A549 (cell line): ENCODE results near the gene NAP1L4.

Source experiments
- CEBPB ChIP-seq, 2 experiments: fragments of >200 bp in 1 of 2; sonication (Bioruptor Twin) in 1 of 2; formaldehyde crosslinking in 1 of 2; IDR thresholded peaks; 2 replicates each; pipeline ENCODE4 v1.6.1; 2012 to 2016
- CTCF ChIP-seq: fragments of >200 bp; sonication (Bioruptor Twin); formaldehyde crosslinking; IDR thresholded peaks from 3 replicates; pipeline ENCODE4 v1.5.1; 2016
- EP300 ChIP-seq, 2 experiments: fragments of >200 bp; sonication (Bioruptor Twin); formaldehyde crosslinking; IDR thresholded peaks; 2 replicates in 1 of 2; 3 replicates in 1 of 2; pipeline ENCODE4 v1.6.1; 2016 to 2017
- HMGXB4 ChIP-seq: fragments of 250-450 bp; sonication (Bioruptor Pico); IDR thresholded peaks from 2 replicates; pipeline ENCODE4 v1.5.0; 2021; ENCODE audit warnings: mild to moderate bottlenecking, moderate library complexity, borderline replicate concordance
- JUN ChIP-seq, 2 experiments: fragments of >200 bp; sonication (Bioruptor Twin); formaldehyde crosslinking; IDR thresholded peaks; 2 replicates in 1 of 2; 3 replicates in 1 of 2; pipeline ENCODE4 v1.6.1; 2016 to 2017
- MAFK ChIP-seq: fragments of 450-650 bp; IDR thresholded peaks from 2 replicates; pipeline ENCODE4 v1.6.1; 2014; ENCODE audit not compliant: partially characterized antibody
- MAX ChIP-seq: IDR thresholded peaks from 2 replicates; pipeline ENCODE4 v1.6.1; 2012
- MAZ ChIP-seq: fragments of 150-350 bp; IDR thresholded peaks from 2 replicates; pipeline ENCODE4 v1.6.1; 2014; ENCODE audit warnings: antibody characterized with exemption, low read depth, low read length, borderline replicate concordance
- NFE2L2 ChIP-seq: fragments of 150-350 bp; conservative IDR thresholded peaks from 2 replicates; pipeline ENCODE4 v1.6.1; 2014; ENCODE audit warnings: low read length
- POLR2A ChIP-seq: IDR thresholded peaks from 2 replicates; pipeline ENCODE4 v1.6.1; 2012; ENCODE audit warnings: mild to moderate bottlenecking, low read length
- POLR2AphosphoS2 ChIP-seq: conservative IDR thresholded peaks from 2 replicates; pipeline ENCODE4 v1.6.1; 2012; ENCODE audit warnings: low read length, improper control_type of control experiment, inconsistent platforms
- RAD21 ChIP-seq, 2 experiments: fragments of >200 bp in 1 of 2; sonication (Bioruptor Twin) in 1 of 2; formaldehyde crosslinking in 1 of 2; IDR thresholded peaks in 1 of 2; conservative IDR thresholded peaks in 1 of 2; 2 replicates in 1 of 2; 3 replicates in 1 of 2; pipeline ENCODE4 v1.6.1; 2012 to 2018; ENCODE audit warnings: inconsistent platforms in 1 of 2
- TP53 ChIP-seq: fragments of 250-450 bp; sonication (Bioruptor Pico); IDR thresholded peaks from 2 replicates; pipeline ENCODE4 v1.5.0; 2021; ENCODE audit warnings: mild to moderate bottlenecking, moderate library complexity
- ZSCAN20 ChIP-seq: fragments of 250-450 bp; sonication (Bioruptor Pico); IDR thresholded peaks from 2 replicates; pipeline ENCODE4 v1.8.0; 2022; ENCODE audit warnings: mild to moderate bottlenecking, moderate library complexity

- no peak for TF ChIP-seq CTCF
- no peak for TF ChIP-seq MAZ
- no peak for TF ChIP-seq JUN (IDR thresholded peaks at IDR 0.05)
- TF ChIP-seq POLR2AphosphoS2: no peak
- TF ChIP-seq EP300 (IDR thresholded peaks at IDR 0.05): no peak
- TF ChIP-seq POLR2A: no peak
- TF ChIP-seq TP53 (CRISPR knock-in tag): no peak
- TF ChIP-seq CEBPB (IDR thresholded peaks at IDR 0.05): no peak
- no peak for TF ChIP-seq RAD21 (conservative IDR thresholded peaks at IDR 0.05 in 1 of 2, IDR thresholded peaks at IDR 0.05 in 1 of 2)
- no peak for TF ChIP-seq MAX
- no peak for TF ChIP-seq HMGXB4
- TF ChIP-seq NFE2L2: no peak
- TF ChIP-seq ZSCAN20 (CRISPR knock-in tag): no peak
- no peak for TF ChIP-seq MAFK
Observed at GRCh38 chr11:3011891-3012885, 20.1 kb upstream of the NAP1L4 start.
